NCI-H1436 treated with DMSO at 0.1 percent for 48 hours (cell line): ENCODE data around the gene NUP62.

Experiments
- DNase-seq: peaks from one replicate; lab custom pipeline; 2025; lab: John Stamatoyannopoulos, UW

NUP62 gene

DNA sequence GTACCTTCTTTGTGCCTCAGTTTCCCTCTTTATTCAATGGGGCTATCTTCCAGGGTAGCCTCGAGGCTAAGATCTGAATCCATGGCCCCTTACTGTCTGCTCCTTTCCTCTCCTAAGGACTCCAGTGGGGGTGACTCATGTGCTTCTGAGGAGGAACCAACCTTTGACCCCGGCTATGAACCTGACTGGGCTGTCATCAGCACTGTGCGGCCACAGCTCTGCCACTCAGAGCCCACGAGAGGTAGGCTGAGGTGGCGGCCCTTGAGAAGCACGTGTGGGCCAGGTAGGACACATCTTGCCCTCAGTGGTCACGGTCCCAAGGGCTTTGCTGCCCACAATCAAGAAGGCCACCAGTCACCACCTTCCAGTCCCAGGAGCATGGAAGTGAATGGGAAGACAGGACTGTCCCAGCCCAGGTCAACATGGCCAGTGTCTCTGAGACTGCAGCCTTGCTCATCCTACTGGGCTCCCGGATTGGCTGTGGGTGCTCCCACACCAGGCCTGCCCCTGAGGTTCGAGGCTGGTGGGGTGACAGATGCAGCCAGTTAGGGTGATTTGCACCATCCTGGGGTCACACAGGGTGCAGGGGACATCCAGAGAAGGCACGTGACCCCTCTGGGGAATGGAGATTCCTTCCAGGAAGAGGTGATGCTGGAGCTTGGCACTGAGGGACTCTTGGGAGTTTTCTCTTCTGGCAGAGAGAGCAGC lies 49.0 kb downstream of the NUP62 start:
- DNase-seq, result no peak

DNA sequence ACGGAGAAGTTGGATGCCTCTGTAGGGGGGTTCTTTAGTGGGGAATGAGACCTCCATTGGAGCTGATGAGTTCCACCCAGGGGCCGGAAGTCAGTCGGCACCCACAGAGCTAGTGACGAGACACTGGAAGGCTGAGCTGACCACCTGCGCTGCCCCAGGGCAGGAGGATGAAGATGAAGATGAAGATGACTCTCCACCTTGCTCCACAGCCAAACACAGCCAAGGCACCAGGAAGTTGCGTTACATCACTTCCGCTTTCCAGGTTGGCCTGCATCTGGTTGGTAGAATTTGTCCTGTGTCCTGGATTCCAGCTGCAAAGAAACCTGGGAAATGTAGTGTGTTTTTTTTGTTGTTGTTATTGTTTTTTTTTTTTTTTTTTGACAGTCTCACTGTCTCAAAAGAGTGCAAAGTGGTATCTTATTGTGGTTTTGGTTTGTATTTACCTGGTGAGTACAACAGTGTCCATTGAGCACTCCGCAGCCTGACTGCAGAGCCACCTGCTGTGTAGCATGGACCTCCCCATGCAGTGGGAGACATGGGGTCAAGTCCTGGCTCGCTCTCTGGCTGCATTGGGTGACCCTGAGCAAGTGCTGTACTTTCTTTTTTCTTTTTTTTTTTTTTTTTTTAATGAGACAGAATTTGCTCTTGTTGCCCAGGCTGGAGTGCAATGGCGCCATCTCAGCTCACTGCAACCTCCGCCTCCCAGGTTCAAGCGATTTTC lies 49.9 kb downstream of the NUP62 start:
- DNase-seq, result no peak

DNA sequence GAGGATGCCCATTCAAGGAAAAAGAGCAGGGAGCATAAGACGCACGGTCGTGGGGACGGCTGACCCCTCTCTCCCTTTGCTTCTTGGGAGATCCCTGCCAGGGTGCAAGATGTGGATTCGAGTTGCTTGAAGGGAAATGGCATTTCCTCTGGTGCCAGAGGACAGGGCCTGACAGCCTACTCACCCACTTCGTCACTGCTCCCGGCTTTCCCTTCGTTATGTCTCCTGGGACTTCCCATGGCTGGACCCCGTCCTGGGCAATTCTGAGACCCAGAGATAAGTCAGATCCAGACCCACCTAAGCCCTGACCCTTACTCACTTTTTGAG lies 50.6 kb downstream of the NUP62 start:
- no peak for DNase-seq

DNA sequence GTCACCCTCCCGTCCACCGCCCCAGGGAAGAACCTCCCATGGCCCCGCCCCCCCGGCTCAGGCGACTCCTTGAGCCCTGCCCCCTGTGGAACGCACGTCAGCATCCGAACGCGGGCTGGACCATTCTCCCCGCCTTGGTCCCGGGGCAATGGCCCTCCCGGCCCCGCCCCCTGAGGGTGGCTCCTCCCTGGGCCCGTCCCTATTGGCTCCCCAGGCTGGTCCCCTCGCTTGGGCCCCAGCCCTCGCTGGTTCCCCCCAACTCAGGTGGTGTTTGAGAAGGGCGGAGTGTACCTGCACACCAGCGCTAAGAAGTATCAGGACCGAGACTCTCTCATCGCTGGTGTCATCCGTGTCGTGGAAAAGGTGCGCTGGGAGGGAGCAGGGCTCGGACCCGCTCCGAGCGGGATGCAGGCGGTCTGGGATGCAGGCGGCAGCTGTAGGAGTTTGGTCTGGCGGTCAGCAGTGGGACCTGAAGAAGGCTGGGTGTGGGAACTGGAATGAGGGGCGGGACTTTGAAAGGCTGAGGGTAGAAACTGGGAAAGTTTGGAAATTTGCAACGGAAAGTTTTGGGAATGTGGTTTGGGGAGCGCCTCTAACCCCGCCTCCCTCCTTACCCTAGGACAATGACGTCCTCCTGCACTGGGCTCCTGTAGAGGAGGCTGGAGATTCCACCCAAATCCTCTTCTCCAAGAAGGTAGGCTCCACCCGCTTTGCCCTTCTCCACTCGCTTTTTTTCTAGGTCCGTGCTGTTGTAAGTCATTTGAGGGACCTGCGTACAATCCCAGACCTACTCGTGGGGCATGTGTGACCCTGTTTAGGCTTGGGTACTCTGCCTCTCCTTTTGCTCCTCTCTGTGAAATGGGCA lies 51.2 kb downstream of the NUP62 start:
- DNase-seq, result peak; percentile 94

DNA sequence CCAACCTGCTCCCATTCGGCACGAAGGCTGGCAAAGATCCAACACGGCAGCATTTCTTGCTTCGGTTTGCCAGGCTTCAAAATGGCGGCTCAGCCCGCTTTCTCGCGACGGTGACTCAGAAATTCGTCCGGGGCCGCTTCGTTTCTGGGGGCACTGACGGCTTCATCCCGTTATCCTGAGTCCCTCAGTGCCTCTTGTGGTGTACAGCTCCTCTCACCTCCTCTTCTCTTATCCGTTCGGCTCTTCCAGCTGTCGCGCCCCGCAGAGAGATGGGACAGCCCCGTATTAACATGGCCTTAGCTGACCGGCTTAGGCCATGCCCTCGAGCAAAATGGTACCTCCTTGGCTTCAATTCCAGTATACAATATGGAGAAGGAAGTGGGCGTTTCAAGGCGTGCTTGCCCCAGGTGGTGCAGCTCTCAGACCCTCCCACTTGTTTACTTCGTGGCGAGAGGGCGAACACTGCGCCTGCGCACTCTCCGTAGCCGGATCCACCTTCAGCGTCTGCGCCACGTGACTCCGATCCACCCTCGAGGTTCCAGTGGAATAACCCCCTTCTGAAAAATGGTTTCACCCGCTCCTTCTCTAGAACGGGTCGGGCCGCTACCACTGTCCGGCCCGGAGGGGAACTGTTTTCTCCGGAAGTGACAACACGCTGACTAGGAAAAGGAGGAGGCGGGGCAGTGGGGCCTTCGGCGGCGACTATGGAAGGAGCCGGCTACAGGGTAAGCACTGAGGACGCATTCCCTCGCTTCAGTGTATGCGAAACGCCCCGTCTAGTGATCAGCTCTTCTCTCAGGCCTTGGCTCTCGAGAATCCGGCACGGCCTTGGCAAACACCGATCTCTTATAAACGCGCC lies 52.1 kb downstream of the NUP62 start, which contains the start of the genes AKT1S1 and TBC1D17:
Gene AKT1S1, minus strand, starts transcription at position 336 of the 859 bp plus-strand sequence. CDS start 4,060 bp downstream, outside the sequence.
Gene TBC1D17, plus strand, starts transcription at position 683 of the 859 bp plus-strand sequence. Its CDS starts 22 bp downstream, at position 705.
- peak; percentile 100 for DNase-seq

DNA sequence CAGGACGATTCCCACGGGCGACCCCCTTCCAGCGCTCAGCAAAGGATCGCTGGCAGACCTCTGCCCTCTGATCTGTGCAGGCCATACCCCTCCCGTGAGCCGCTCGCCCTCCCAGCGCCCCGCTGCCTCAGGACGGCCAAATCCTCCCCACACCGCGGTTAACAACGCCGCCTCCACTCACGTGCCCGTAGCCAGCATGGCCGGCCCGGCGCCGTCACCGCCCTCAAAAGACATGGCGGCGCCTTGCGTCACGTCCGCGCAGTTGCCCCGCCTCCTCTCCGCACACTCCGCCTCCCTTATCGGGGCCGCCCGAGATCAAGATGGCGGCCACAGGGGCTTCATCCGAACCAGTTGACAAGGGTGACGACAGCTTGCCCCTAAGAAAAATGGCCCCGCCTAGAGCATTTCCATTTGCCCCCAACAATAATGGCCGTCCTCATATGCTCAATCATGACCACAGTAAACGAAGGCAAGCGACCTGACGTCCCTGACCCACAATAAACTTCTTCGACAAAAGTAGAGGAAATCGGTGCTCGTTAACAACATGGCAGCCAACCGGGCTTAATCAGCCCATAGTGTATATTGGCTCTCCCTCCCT lies 52.8 kb downstream of the NUP62 start:
- peak; percentile 99 for DNase-seq

DNA sequence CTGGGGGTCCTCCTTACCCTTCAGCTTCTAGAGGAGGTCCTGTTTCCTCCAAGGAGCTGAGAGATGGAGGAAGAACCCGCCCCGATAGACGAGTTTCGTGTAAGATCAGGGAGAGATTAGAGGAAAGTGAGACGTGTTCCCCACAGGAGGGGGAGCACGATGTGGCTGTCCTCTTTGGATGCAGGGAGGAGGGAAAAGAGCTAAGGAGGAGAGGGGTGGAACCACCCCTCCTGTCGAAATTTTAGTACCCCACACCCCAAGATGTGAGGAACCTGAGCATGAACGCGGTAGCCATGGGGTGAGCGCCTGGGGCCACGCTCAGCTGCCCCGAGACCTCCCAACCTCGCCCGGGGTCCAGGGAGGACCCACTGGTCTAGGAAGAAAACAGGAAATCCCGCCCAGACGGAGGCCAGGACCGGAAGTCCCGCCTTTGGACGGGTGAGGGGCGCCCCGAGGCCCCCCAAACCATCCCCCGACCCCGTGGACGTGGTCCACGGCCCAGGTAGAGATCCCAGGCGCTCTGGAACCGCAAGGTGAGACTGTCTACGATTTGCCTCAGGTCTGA lies 53.4 kb downstream of the NUP62 start:
- no peak for DNase-seq

DNA sequence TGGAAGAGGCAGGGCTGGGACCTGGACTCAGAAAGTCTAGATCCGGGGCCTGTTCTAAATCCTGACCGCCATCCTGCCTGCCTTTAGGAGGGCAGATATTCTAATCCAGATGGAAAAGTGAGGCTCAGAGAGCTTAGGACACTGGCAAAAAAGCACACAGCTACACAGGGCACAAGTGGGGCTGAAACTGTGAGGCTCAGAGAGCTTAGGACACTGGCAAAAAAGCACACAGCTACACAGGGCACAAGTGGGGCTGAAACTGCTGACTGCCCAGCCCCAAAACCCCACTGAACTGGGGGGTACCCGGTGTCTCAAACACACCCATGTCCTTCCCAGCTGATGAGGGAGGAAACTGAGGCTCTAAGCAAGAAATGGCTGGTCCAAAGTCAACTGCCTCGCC lies 54.1 kb downstream of the NUP62 start:
- DNase-seq, result no peak

DNA sequence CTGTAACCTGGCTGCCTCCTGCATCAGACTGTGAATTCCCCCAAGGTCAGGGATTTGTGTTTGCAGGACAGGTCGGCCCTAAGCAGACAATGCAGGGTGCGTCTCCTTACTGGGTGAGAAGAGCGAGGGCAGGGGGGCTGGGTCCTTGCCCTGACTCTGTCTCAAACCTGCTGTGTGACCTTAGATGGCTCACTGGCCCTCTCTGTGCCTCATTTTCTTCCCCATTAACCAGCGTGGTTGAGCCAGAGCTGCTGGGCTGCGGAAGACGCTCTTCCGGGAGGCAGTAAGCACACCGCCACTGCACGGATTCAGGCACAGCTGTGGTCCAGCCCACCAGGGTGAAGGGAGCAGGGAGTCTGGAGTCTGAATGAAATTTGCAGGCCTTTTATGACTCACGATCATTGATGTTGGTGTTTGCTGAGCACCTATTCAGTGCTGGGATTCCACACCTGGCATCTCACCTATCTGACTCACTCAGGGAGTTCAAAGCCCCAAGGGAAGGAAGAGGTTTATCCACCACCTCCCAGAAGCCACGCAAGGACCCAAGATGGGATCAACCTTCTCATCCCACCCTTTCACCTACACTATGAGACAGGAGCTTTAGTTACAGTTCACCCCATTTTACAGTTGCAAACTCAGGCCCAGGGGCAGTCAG lies 54.7 kb downstream of the NUP62 start:
- no peak for DNase-seq

DNA sequence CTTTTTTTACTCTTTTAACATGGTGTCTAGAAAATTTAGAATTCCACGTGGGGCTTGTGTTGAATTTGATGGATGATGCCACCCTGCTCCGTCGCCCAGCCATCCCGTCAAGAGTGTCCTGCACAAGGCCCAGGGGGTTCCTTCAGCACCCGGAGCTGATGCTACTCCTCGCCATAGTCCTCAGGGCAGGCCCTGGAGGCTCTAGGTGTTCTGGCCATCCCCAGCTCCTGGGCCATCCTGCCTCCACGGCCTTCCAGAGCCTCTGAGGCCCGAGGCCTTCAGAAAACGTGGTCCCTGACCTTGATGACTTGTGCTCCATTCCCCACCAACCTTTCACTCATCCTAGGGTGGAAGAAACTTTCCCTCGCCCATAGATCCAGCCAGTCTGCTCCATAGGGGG lies 55.5 kb downstream of the NUP62 start:
- DNase-seq, result no peak

DNA sequence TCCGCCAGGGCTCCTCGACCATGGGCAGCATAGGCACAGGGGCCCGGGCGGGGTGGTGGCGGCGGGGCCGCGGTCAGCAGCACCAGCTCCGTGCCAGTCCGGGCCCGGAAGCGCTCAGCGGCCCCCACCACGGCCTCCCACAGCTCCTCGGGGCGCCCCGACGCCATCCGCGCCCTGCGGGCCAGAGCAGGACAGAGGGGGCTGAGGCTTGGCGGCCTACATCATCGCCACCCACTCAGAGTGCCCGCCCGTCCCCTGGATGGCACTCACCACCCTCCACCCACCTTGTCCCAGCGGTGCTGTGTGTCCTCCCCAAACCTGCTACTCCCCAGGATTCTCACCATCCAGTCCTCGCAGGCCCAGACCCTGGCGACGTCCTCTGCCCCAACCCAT lies 56.2 kb downstream of the NUP62 start:
- no peak for DNase-seq

DNA sequence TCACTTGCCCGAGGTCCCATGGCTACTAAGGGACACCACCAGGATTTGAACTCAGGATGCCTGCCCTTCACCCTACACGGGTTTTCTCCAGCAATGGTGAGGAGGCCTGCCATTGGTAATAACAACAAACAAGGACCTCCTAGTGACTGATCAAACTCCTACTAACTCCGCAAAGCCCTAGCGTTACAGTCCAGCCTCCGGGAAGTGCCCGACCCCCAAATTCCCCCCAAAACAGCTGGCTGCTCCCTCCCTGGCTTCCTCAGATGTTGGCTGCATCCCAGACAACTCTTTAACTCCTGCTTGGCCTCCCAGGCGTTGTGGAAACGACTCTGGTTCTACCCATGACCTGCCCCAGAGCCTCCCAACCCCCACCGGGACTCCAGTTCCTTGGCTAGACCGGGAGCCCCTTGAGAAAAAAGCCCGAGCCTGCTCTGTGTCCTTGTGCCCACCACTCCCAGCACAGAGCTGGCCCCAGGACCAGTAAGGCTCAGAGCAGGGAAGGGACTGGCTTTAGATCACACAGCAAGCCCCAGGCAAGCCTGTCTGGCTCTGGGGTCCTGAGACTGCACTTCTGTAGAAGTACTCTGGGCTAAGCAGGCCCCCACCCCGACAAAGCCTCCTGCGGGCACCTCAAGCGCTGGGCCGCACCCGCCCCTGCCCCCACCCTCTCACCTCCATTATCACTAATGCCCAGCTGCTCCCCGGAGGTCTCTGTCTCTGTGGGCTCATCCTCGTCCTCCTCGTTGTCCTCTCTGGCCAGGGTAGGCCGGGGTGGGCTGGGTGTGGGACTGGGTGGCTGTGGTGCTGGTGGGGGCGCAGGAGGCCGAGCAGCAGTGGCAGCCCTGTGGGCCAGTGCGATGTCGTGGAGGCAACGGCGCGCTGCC lies 56.8 kb downstream of the NUP62 start:
- DNase-seq, result no peak

DNA sequence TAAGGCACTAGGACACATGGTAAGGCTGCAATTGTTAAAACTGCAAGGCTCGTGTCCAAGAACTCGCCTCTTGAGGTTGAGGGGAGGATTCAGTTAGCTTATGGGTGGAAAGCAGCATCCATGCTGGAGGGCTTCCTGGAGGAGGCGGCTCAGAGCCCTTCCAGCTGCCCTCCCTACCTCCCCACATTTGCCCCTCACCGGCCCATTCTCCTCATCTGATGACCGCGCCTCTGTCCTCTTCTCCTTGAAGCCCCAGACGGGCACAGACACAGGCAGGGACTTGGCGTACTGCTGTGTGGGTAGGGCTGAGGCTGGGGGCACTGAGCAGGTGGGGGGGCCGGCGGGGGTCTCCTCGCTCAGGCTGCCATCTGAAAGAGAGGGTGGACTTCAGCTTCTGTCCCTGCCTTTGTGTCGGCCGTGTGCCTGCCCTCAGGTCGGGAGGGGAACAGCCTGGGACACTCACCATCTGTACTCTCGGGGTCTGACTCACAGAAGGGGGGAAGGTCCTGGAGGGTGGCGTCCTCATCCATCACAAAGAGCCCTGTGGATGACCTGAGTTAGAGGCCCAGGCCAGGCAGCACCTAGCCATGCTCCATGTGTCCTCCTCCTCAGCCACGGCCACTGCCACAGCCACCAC lies 57.8 kb downstream of the NUP62 start:
- DNase-seq, result no peak

DNA sequence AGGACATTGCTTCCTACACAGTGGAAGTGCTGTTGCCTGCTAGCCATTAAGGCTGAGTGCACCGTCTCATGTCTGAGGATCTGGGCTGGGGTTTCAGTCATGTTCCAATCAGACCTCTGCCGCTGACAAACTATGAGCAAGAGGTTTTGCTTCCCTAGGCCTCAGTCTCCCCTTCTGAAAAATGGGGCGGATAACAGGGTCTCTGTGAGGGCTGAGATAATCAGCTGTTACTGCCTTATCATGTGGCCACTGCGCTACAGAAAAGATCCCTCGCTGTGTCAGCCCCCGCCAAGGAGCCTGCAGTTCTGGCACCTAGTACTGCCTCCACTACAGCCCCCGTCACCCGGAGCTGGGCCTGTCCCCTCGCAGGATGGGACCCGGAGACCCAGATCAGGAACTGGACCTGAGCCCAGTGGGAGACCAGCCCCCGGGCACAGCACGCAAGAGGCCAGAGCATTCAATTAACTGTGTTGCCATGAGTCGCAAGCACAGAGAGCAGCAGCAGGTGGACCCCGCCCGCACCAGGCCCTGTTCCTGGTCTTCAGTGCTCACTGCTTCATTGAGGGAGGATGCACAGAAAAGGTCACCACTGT lies 58.9 kb downstream of the NUP62 start:
- no peak for DNase-seq

DNA sequence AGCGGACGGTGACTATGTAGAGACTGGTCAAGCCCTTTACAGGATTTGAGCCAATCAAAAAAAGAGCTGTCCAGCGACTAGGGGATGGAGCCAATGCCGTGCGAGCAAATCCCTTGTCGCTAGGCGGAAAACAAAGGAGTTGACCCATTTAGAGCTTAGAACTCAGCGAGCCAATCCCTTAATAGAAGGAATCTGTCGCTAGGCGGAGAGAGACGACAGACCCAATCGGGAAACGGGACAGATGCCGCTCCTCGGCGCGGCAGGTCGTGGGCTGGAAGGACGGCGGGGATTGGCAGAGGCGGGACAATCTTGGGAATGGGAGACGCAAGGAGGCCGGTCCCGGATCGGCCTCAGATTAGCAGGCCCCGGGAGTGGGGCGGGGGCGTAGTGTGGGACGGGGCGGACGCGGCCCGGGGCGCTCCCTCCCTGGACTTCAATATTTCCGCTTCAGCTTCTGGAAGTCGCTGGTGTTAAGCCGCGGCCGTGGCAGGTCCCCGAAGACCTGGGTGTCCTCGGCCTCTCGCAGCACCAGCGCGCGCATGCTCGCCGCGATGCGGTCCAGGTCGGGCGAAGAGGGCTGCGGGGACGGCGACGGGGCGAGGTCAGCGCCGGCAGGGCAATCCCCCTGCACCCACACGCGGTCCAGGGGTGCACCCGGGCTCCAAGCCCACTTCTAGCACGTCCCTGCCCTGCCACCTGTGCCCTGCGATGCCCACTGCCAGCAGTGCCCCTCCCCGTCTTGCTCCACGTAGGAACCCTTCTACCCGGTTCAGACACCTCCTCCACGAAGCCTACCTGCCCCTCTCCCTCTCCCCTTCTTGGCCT lies 59.6 kb downstream of the NUP62 start:
- peak; percentile 100 for DNase-seq

DNA sequence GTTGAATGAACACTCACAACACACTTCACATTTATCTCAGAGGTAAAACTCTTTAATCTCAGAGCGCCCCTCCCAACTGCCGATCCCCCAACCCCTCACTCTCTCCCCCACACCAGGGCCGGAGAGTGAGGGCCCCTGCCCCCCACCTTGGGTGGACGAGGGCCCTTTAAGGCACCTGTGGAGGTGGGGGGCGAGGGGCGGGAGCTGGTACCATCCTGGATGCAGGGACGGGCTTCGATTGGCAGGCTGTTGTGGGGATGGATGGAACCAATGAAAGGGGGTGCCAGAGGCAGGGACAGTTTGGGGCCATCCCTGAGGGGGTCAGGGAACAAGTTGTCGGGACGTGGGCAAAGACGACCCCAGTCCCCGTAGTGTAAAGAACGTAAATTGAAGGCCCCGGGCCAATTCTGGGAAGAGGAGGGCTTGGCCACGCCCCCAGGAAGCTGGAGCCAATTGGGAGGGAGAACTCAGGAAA lies 60.3 kb downstream of the NUP62 start:
- DNase-seq, result no peak
